ENCODE data around the gene AP1B1. TPM values are rescaled to one million over a fixed set of nuclear protein-coding genes. Genes with fewer than 3 reads are reported as not detected.

The AP1B1 gene
- total and polyA plus RNA-seq, 4 donors, result 17.6 to 63.4 (median 44.0) TPM

DNA sequence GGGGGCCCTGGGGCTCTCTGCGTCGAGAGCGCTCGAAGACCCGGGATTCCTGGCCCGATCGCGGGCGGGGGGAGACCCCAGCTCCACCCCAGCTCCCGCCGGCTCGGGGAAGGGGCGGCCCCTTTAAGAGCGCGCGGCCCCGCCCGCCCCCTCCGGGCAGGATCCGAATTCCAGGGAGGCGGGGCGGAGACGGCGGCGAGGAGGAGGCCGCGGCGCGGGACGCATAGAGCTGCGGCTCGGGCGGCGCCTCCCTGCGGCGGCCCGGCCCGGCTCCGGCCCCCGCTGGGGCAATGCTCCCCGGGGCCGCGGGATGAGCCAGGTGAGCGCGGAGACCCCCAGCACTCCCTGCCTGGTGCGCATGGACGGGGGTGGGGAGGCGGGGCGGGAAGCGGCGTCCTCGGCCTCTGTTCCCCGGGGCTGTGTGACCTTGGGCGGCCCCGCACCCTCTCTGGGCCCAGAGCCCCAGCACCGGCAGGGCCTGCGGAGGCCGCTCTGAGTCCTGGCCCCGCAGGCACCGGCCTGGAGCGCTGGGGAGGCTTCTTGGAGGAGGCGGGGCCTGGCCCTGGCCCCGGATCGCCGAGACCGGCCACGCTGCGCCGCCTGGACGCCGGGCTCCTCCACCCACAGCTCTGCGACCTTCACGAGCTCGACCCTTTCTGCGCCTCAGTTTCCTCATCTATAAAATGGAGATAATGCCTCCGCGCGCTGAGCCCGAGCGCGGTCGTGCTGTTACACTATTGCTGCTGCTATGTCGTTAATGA is 81.4 kb downstream of the AP1B1 start:
- 6% methylated on average over 83 of the region's 83 CpGs for WGBS
- H3K27ac ChIP-seq (ENCODE audit: low read depth in 1 of 2, low read length in 2 of 2), result peak overlapping the region in 1 of 2 donors; percentile 67

More for the DNA sequence above, 81.4 kb downstream of the AP1B1 start:
- Histone ChIP-seq H3K27me3 (ENCODE audit: control insufficient read depth in 4 of 4, insufficient read depth in 4 of 4, low read length in 3 of 4) (no peaks in the 10 kb centered on the region), H3K4me1 (ENCODE audit: control insufficient read depth in 4 of 4, insufficient read depth in 4 of 4, low read length in 3 of 4) (peaks cover 21 to 62% (median 34%) of the 10 kb centered on the region in 4 donors), H3K4me3 (ENCODE audit: low read depth in 1 of 3, low read length in 3 of 3) (peak overlapping the region; percentile 61 to 89 (median 75)), H3K9me3 (ENCODE audit: control insufficient read depth in 4 of 4, low read length in 3 of 4) (no peaks in the 10 kb centered on the region), H3K36me3 (ENCODE audit: control insufficient read depth in 4 of 4, insufficient read depth in 3 of 4, low read depth in 1 of 4, low read length in 3 of 4) (no peaks in the 10 kb centered on the region), H3K9ac (ENCODE audit: low read depth in 1 of 2, low read length in 2 of 2) (peak overlapping the region in 1 of 2 donors; percentile 68)
- TF ChIP-seq NR2F2 (IDR thresholded peaks at IDR 0.05) (no peak), YY1 (IDR thresholded peaks at IDR 0.05) (no peak), FOXA1 (IDR thresholded peaks at IDR 0.05) (no peak), SP1 (IDR thresholded peaks at IDR 0.05) (no peak), EGR1 (IDR thresholded peaks at IDR 0.05; ENCODE audit: low read depth in 2 of 2) (no peak), ATF3 (IDR thresholded peaks at IDR 0.05) (no peak), FOXA2 (IDR thresholded peaks at IDR 0.05) (no peak), CTCF (IDR thresholded peaks at IDR 0.05; ENCODE audit: low read depth, low read length, missing input control) (no peak), JUND (IDR thresholded peaks at IDR 0.05) (no peak), RAD21 (IDR thresholded peaks at IDR 0.05) (no peak), ZBTB33 (IDR thresholded peaks at IDR 0.05) (no peak), TAF1 (conservative IDR thresholded peaks at IDR 0.05) (no peak), GABPA (IDR thresholded peaks at IDR 0.05 in 1 of 2, conservative IDR thresholded peaks at IDR 0.05 in 1 of 2) (no peak), HNF4G (IDR thresholded peaks at IDR 0.05) (no peak), HNF4A (conservative IDR thresholded peaks at IDR 0.05) (no peak), RXRA (IDR thresholded peaks at IDR 0.05) (no peak), REST (IDR thresholded peaks at IDR 0.05) (no peak)
- TF ChIP-seq, protein P1, sequence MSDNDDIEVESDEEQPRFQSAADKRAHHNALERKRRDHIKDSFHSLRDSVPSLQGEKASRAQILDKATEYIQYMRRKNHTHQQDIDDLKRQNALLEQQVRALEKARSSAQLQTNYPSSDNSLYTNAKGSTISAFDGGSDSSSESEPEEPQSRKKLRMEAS (IDR thresholded peaks at IDR 0.05), result no peak
- peak; percentile 73 for DNase-seq (ENCODE audit: low spot score)
